ENCODE measurements around the gene PCSK4.

The PCSK4 gene

GRCh38 chr19:1483131-1483978, 6.8 kb downstream of the PCSK4 start:
- H3K27ac ChIP-seq (ENCODE audit: extremely low read depth, low read depth, low read length): no peak overlapping the region
- no peaks in the 10 kb centered on the region for H3K9me3 ChIP-seq (ENCODE audit: control insufficient read depth, insufficient read depth, low read depth, low read length)
- no peak for TF ChIP-seq ZNF837 (tag by site-specific recombination; IDR thresholded peaks at IDR 0.05)
- no peaks in the 10 kb centered on the region for H3K4me1 ChIP-seq (ENCODE audit: control insufficient read depth, insufficient read depth, low read length)
- H3K4me3 ChIP-seq (ENCODE audit: low read depth, low read length): no peak overlapping the region
- no peaks in the 10 kb centered on the region; a peak in 1 of 3 replicates for H3K36me3 ChIP-seq (ENCODE audit: control insufficient read depth in 2 of 2, insufficient read depth in 1 of 2, low read length in 2 of 2)
- ChIA-PET POLR2A (no interaction called here), CTCF (no interaction called here)

DNA sequence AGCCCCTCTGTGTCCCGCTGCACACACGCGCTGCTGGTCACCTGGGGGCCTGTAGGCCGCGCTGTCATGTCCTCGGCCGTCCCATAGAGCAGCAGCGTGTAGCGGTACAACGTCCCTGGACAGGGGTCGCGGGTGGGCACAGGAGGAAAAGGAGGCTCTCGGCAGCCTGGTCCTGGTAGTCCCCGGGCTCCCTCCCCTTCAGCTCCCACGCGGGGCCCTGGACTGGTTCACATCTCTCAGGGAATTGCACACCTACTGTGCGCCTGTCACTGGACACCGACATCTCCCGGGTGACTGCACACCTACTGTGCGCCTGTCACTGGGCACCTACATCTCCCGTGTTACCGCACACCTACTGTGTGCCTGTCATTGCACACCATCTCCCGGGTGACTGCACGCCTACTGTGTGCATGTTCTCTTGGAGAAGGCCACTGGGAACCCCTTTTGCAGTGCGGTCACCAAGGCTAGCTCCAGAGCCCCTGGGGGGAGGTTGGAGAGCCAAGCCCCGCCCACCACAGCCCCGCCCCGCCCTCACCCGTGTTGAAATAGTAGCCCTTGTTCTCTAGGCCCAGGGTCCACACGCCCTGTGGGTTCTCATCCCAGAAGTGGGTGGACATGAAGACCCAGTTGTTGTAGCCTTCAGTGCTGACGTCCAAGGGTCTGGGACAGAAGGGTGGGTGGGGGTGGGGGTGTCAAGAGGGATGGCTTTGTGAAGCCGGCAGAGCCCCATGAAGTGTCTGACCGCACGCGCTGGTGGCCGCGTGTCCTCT, 7.6 kb downstream of the PCSK4 start:
- ChIA-PET POLR2A (no interaction called here), CTCF (no interaction called here)
- TF ChIP-seq ZNF791 (tag by site-specific recombination; IDR thresholded peaks at IDR 0.05): no peak
- TF ChIP-seq REST (tag by site-specific recombination; IDR thresholded peaks at IDR 0.05): peak; percentile 56; the same call in 1 of the 2 replicates
- no peak for TF ChIP-seq ELK4 (IDR thresholded peaks at IDR 0.05; ENCODE audit: borderline replicate concordance, low read depth, low read length)
- TF ChIP-seq, protein P1, sequence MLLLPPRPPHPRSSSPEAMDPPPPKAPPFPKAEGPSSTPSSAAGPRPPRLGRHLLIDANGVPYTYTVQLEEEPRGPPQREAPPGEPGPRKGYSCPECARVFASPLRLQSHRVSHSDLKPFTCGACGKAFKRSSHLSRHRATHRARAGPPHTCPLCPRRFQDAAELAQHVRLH (tag by site-specific recombination; IDR thresholded peaks at IDR 0.05): 0 out of 2 replicates have a peak, but pooled peaks have one; percentile 22
- no peak for TF ChIP-seq ZNF768 (tag by site-specific recombination; IDR thresholded peaks at IDR 0.05)
- peak; percentile 67; the same call in 1 of the 2 replicates for TF ChIP-seq ZNF2 (tag by site-specific recombination; IDR thresholded peaks at IDR 0.05)
- no peak for TF ChIP-seq ZNF510 (tag by site-specific recombination; IDR thresholded peaks at IDR 0.05; ENCODE audit: insufficient replicate concordance)
- no peak for TF ChIP-seq ZNF248 (tag by site-specific recombination; IDR thresholded peaks at IDR 0.05)
- TF ChIP-seq ZNF571 (tag by site-specific recombination; IDR thresholded peaks at IDR 0.05): no peak
- TF ChIP-seq ZNF146 (tag by site-specific recombination; IDR thresholded peaks at IDR 0.05): no peak
- no peak for TF ChIP-seq ZNF629 (tag by site-specific recombination; IDR thresholded peaks at IDR 0.05)
- 0 out of 2 replicates have a peak, but pooled peaks have one; percentile 19 for TF ChIP-seq ZBTB8A (tag by site-specific recombination; IDR thresholded peaks at IDR 0.05)
- TF ChIP-seq ZNF350 (tag by site-specific recombination; IDR thresholded peaks at IDR 0.05): no peak
- peak; percentile 38; the same call in 1 of the 2 replicates for TF ChIP-seq KLF1 (tag by site-specific recombination; IDR thresholded peaks at IDR 0.05)
- no peak for TF ChIP-seq ZNF24 (tag by site-specific recombination; IDR thresholded peaks at IDR 0.05)
- TF ChIP-seq ZNF585B (tag by site-specific recombination; IDR thresholded peaks at IDR 0.05): no peak
- TF ChIP-seq ZNF16 (tag by site-specific recombination; IDR thresholded peaks at IDR 0.05; ENCODE audit: low read depth): no peak
- TF ChIP-seq YY1 (tag by site-specific recombination; IDR thresholded peaks at IDR 0.05): no peak
- no peak for TF ChIP-seq ZNF521 (tag by site-specific recombination; IDR thresholded peaks at IDR 0.05)
- TF ChIP-seq, protein P2, sequence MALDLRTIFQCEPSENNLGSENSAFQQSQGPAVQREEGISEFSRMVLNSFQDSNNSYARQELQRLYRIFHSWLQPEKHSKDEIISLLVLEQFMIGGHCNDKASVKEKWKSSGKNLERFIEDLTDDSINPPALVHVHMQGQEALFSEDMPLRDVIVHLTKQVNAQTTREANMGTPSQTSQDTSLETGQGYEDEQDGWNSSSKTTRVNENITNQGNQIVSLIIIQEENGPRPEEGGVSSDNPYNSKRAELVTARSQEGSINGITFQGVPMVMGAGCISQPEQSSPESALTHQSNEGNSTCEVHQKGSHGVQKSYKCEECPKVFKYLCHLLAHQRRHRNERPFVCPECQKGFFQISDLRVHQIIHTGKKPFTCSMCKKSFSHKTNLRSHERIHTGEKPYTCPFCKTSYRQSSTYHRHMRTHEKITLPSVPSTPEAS (tag by site-specific recombination; IDR thresholded peaks at IDR 0.05): no peak
- TF ChIP-seq KLF8 (tag by site-specific recombination; IDR thresholded peaks at IDR 0.05): peak; percentile 26; the same call in 1 of the 2 replicates
- no peak for TF ChIP-seq MYNN (tag by site-specific recombination; IDR thresholded peaks at IDR 0.05; ENCODE audit: borderline replicate concordance)
- TF ChIP-seq ZNF76 (tag by site-specific recombination; IDR thresholded peaks at IDR 0.05; ENCODE audit: borderline replicate concordance, low read depth): no peak
- TF ChIP-seq ZSCAN5A (tag by site-specific recombination; IDR thresholded peaks at IDR 0.05): no peak; the same call in 1 of the 2 replicates
- TF ChIP-seq ZNF121 (tag by site-specific recombination; IDR thresholded peaks at IDR 0.05): no peak

More for the DNA sequence above, 7.6 kb downstream of the PCSK4 start:
- Histone ChIP-seq H3K36me3 (ENCODE audit: control insufficient read depth in 2 of 2, insufficient read depth in 1 of 2, low read length in 2 of 2) (peaks cover 0 to under 1% of the 10 kb centered on the region in 2 experiments; a peak in 2 of 3 replicates), H3K4me1 (ENCODE audit: control insufficient read depth, insufficient read depth, low read length) (no peaks in the 10 kb centered on the region), H3K4me3 (ENCODE audit: low read depth, low read length) (no peak overlapping the region), H3K27ac (ENCODE audit: extremely low read depth, low read depth, low read length) (no peak overlapping the region), H3K9me3 (ENCODE audit: control insufficient read depth, insufficient read depth, low read depth, low read length) (no peaks in the 10 kb centered on the region)

Data from HEK293 (cell line).